Esophagus (tissue), 2 donors: ENCODE results near the gene ZDHHC7. TPM values are rescaled to one million over a fixed set of nuclear protein-coding genes. Genes with fewer than 3 reads are reported as not detected.
A peak's percentile ranks its signal among the peaks of the same experiment; 100 is the strongest.

Experiments used
- H3K27ac ChIP-seq, 2 donors: one replicate each; pipeline ENCODE4 v1.5.1; 2013; ENCODE audit warnings: low read depth in 2 of 2, mild to moderate bottlenecking in 2 of 2, inconsistent platforms in 1 of 2, low read length in 1 of 2, moderate library complexity in 1 of 2
- H3K27me3 ChIP-seq, 2 donors: one replicate each; pipeline ENCODE4 v1.6.1; 2013; ENCODE audit warnings: low read length in 2 of 2, control low read depth in 1 of 2, mild to moderate bottlenecking in 1 of 2; ENCODE audit not compliant: insufficient read depth in 2 of 2, control insufficient read depth in 1 of 2
- H3K36me3 ChIP-seq, 2 donors: one replicate each; pipeline ENCODE4 v1.6.1; 2013; ENCODE audit warnings: low read length in 1 of 2; ENCODE audit not compliant: control insufficient read depth in 2 of 2, insufficient read depth in 2 of 2
- H3K4me1 ChIP-seq, 2 donors: one replicate each; pipeline ENCODE4 v1.6.1; 2013; ENCODE audit warnings: low read length in 1 of 2; ENCODE audit not compliant: control insufficient read depth in 2 of 2, insufficient read depth in 2 of 2
- H3K4me3 ChIP-seq, 2 donors: one replicate each; pipeline ENCODE4 v1.5.1; 2013; ENCODE audit warnings: low read length in 2 of 2, mild to moderate bottlenecking in 2 of 2, low read depth in 1 of 2, moderate library complexity in 1 of 2
- H3K9me3 ChIP-seq, 2 donors: one replicate each; pipeline ENCODE4 v1.6.1; 2013; ENCODE audit warnings: mild to moderate bottlenecking in 2 of 2, low read depth in 1 of 2, low read length in 1 of 2, moderate library complexity in 1 of 2; ENCODE audit not compliant: control insufficient read depth in 2 of 2, insufficient read depth in 1 of 2
- WGBS, 2 donors: extraction: QIAGEN DNeasy Blood & Tissue Kit; methylation state at CpG; one replicate each; pipeline ENCODE4 v1.1.7; 2013; 5-methylcytosine and 5-hydroxymethylcytosine counted together
- polyA plus RNA-seq, 2 donors: library from polyadenylated mRNA; stranded (reverse); fragments of 200-250 nt; gene quantifications; one replicate each; pipeline ENCODE4 v1.2.3, GENCODE V29; 2013
- donor health status: healthy with polysubstance abuse.
- donor health status: Bipolar disorder and iron deficiency.

Gene ZDHHC7
- polyA plus RNA-seq, 2 donors: 17.1 to 17.9 TPM

DNA sequence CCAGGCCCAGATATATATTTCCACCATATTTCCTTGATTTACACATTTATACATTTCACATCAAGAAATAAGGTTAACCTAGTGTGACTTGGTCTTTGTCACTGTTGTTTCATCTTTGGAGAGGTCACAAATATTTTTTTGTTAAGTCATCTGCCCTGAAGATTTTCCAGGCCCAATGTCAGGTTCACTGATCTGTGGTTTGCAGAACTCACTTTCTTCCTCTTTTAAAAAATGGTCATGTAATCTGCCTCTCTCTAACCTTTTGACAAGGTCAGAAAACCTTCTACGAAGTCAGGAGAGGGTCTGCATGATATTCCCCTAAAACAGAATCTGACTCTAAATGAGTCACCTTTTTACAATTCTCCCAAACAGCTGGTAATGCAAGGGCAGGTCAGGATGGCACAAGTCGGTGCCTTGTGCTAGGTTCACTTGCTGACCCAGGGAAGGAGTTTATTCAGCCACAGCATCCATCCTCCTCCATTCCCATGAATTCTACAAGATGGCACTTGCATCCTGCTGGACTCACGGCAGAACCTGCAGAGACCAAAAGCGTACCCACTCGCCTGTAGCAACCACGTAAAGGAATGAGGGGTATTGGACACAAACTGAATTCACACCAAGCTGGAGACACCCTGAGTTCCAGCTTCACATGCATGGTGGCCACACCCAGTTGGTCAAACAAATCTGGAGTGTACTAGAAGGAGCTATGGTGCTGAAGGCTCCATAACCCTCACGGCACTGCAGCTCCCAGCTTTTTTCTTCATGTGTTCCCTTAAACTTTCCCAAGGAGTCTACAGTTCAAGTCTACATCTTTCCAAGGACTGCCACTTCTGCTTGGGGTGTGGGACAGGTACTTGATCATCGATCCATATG is 14.7 kb upstream of the ZDHHC7 start:
- 82% methylated on average over 8 of the region's 8 CpGs for WGBS, 2 donors
- Histone ChIP-seq H3K4me3 (no peak overlapping the region), H3K9me3 (no peaks in the 10 kb centered on the region), H3K27me3 (no peaks in the 10 kb centered on the region), H3K27ac (peak overlapping the region; percentile 71 to 78), H3K36me3 (no peaks in the 10 kb centered on the region), H3K4me1 (peaks cover 6 to 16% of the 10 kb centered on the region in 2 donors)

DNA sequence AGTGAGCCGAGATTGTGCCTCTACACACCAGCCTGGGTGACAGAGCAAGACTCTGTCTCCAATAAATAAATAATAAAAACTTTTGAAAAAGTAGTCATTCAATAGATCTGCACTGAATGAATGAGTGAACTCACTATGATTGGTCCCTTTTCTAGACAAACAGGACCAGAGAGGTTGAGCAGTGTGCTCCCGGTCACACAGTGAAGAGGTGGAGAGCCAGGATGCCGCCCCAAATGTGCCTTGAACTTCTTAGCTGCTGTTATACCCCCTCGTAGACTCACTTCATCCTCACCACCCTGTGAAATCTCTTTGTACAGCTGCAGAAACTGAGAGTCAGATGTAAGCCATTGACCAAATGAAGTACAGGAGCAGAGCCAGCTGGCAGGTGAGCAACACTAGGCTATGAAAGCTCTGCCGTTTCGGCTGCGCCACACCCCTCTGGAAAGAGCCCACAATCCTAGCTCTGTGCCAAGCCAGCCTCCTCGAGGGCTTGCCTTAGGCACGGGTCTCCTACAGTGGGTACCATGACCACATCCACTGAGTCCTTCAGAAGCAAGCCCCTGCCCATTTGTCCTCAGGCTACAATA is 8.4 kb upstream of the ZDHHC7 start:
- Histone ChIP-seq H3K36me3 (no peaks in the 10 kb centered on the region), H3K4me3 (no peak overlapping the region), H3K27ac (peak overlapping the region in 1 of 2 donors; percentile 40), H3K9me3 (no peaks in the 10 kb centered on the region), H3K4me1 (peaks cover 0 to 3% of the 10 kb centered on the region in 2 donors), H3K27me3 (no peaks in the 10 kb centered on the region)
- 32 to 36% methylated on average over 9 of the region's 9 CpGs for WGBS, 2 donors

DNA sequence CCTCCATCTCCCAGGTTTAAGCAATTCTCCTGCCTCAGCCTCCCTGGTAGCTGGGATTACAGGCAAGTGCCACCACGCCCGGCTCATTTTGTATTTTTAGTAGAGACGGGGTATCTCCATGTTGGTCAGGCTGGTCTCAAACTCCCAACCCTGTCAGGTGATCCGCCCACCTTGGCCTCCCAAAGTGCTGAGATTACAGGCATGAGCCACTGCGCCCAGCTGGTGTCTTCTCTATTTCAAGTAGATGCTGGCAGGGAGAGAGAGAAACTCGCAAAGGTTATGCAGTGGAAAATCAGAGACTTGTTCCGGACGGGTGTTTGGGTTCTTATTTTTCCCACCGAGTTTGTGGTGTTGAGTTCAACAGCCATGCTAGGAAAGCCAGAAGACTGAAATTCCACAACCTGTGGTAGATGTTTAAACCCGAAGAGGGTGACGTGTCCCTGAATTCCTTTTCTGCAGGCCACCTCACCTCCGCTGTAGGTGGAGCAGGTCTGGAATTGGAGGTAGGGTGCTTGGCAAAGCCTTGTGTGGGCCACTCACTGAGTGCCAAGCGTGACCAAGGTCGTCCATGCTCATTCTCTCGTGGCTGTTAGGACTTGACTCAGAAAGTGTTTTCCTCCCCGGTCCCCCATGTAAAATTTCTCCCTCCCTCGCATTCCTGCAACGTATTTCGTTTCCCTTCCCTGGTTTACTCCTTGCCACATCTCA is 7.3 kb upstream of the ZDHHC7 start:
- Histone ChIP-seq H3K4me3 (no peak overlapping the region), H3K27ac (no peak overlapping the region), H3K27me3 (no peaks in the 10 kb centered on the region), H3K9me3 (no peaks in the 10 kb centered on the region), H3K36me3 (no peaks in the 10 kb centered on the region), H3K4me1 (peaks cover 0 to 3% of the 10 kb centered on the region in 2 donors)
- 73 to 86% methylated on average over 19 of the region's 19 CpGs for WGBS, 2 donors

DNA sequence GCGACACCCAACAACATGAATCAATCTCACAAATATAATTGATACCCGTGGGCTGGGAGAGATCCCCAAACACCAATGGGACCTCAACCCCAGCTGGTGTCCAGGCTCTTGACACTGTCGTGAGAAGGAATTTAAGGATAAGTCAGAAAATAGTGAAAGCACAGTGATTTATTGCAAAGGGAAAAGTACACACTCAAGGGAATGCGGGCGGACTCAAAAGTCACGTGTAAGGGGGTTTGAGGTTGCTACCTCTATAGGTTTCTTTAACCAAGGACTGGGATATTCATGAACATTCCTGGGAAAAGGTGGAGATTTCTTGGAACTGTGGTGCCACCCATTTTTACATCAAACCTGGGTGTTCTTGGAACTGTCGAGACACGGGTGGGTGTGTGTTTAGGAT is 6.3 kb upstream of the ZDHHC7 start:
- no peaks in the 10 kb centered on the region for H3K36me3 ChIP-seq
- H3K4me1 ChIP-seq: peaks cover 0 to 3% of the 10 kb centered on the region in 2 donors
- no peaks in the 10 kb centered on the region for H3K9me3 ChIP-seq
- H3K4me3 ChIP-seq: no peak overlapping the region
- no peak overlapping the region for H3K27ac ChIP-seq
- no peaks in the 10 kb centered on the region for H3K27me3 ChIP-seq
- 75 to 77% methylated on average over 8 of the region's 8 CpGs for WGBS, 2 donors

DNA sequence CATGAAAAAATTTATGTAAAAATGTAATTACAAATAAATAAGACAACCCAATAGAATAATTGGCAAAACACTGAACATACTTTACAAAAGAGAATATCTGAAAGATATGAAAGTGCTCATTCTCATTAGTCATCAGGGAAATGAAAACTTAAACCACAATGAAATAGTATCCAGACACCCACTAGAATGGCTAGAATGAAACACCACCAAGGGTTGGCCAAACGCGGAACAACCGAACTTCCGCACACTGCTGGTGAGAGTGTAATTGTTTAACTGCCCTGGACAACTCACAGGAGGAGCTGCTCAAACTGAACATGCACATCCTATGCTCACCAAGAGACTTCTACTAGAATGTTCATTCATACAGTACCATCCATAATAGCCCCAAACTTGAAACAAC is 5.8 kb upstream of the ZDHHC7 start:
- WGBS, 2 donors: 67 to 80% methylated on average over 4 of the region's 4 CpGs
- Histone ChIP-seq H3K9me3 (no peaks in the 10 kb centered on the region), H3K27ac (no peak overlapping the region), H3K36me3 (no peaks in the 10 kb centered on the region), H3K27me3 (no peaks in the 10 kb centered on the region), H3K4me3 (no peak overlapping the region), H3K4me1 (peaks cover 0 to 3% of the 10 kb centered on the region in 2 donors)

DNA sequence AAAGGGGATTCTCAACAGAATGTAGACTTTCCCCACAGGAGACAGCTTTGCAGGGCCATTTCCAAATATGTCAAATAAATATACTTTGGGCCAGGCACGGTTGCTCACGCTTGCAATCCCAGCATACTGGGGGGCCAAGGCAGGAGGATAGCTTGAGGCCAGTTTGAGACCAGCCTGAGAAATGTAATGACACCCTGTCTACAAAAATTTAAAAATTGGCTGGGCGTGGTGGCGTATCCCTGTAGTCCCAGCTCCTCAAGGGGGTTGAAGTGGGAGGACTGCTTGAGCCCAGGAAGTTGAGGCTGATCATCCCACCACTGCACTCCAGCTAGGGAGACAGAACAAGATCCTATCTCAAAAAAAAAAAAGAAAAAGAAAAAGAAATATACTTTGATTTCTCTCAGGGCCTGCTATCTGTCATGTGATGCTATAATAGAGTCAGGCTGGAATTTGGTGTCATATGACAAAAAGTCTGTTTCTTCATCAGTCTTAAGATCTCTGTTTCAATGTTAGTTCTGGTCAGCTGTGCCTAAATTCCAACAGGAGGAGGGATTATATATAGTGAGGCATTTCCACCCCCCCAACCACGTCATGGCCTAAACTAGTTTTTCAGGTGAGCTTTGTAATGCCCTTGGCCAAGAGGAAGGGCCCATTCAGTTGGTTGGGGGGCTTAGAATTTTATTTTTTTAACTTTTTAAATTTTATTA is 4.3 kb upstream of the ZDHHC7 start:
- no peak overlapping the region for H3K27ac ChIP-seq

DNA sequence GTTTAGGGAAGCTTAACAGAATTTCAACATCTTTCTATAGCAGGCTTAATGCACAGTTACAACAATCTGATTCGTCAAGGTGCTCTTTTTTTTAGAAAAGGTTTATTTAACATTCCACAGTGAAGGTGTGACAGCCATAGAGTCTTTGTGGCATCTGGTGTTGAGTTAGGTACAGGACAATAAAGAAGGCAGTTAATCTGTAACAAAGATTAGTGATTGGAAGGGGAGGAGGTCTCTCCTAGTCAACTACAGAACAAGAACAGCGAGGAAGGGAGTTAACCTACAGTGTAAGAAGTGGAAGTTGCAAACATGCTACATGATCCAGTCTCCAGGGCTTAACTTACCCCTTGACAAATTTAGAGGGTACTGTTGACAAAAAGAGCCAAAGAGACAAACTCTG is 3.0 kb upstream of the ZDHHC7 start:
- Histone ChIP-seq H3K9me3 (no peaks in the 10 kb centered on the region), H3K36me3 (no peaks in the 10 kb centered on the region), H3K4me1 (peaks cover 2 to 3% of the 10 kb centered on the region in 2 donors), H3K4me3 (no peak overlapping the region), H3K27ac (no peak overlapping the region), H3K27me3 (no peaks in the 10 kb centered on the region)
- 75% methylated on average over 2 of the region's 2 CpGs for WGBS, 2 donors

More for the DNA sequence above, 4.3 kb upstream of the ZDHHC7 start:
- H3K36me3 ChIP-seq: no peaks in the 10 kb centered on the region
- 88 to 95% methylated on average over 5 of the region's 5 CpGs for WGBS, 2 donors
- H3K9me3 ChIP-seq: no peaks in the 10 kb centered on the region
- H3K27me3 ChIP-seq: no peaks in the 10 kb centered on the region
- H3K4me1 ChIP-seq: peaks cover 0 to 3% of the 10 kb centered on the region in 2 donors
- H3K4me3 ChIP-seq: no peak overlapping the region

DNA sequence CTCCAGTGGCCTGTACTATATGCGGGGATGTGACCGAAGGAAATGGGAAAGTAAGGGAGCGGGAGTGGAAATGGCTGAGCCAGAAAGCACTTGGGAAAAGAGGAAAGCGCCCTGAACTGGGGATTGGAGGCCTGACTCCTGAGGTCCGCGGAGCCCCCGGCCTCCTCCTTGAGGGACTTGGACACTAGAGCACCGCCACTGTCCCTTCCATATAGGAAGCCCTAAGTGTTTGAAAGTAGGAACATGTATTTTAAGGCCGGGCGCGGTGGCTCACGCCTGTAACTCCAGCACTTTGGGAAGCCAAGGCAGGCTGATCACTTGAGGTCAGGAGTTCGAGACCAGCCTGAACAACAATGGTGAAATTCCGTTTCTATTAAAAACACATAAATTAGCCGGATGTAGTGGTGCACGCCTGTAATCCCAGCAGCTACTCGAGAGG is 530 bp upstream of the ZDHHC7 start:
- Histone ChIP-seq H3K4me3 (peak overlapping the region; percentile 80 to 81), H3K4me1 (peaks cover 3 to 7% of the 10 kb centered on the region in 2 donors), H3K9me3 (no peaks in the 10 kb centered on the region), H3K36me3 (no peaks in the 10 kb centered on the region), H3K27me3 (no peaks in the 10 kb centered on the region), H3K27ac (peak overlapping the region; percentile 96)
- WGBS, 2 donors: 15 to 20% methylated on average over 17 of the region's 17 CpGs

DNA sequence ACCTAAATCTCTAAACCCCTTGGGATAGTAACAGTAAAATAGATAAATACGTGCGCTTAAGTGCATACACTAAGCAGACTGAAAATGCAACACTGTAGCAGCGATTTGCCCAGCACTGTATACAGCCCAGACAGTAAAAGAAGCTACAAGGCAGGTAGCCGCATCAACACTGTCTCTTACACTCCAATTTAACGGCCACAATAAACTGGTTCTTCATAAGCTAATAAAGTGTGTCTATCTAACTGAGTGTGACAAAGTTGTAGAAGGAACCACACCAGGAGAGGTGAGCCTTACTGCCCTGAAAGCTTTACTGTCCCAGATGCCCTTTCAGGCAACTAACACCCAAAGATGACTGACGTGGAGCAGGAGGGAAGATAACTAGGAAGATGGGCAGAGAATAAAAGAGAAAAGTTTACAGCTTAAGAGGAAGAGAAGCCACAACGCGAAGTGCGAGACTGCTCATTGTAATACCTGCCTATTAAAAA is 847 bp downstream of the ZDHHC7 start:
- H3K27me3 ChIP-seq: no peaks in the 10 kb centered on the region
- peak overlapping the region; percentile 96 for H3K27ac ChIP-seq
- H3K4me3 ChIP-seq: peak overlapping the region; percentile 80 to 81
- peaks cover 3 to 9% of the 10 kb centered on the region in 2 donors for H3K4me1 ChIP-seq
- H3K36me3 ChIP-seq: no peaks in the 10 kb centered on the region
- WGBS, 2 donors: 16 to 25% methylated on average over 9 of the region's 9 CpGs
- H3K9me3 ChIP-seq: no peaks in the 10 kb centered on the region
